H1 (cell line): ENCODE measurements around the gene FGF14. TPM values are rescaled to one million over a fixed set of nuclear protein-coding genes. Genes with fewer than 3 reads are reported as not detected.

Experiments used
- CTCF ChIA-PET: fragments of 300-600 bp; sonication (Branson Sonifier 250); formaldehyde crosslinking; loops from one replicate; lab custom pipeline; 2021; ENCODE audit not compliant: partially characterized antibody; lab: Charles Lee
- POLR2A ChIA-PET: fragments of 300-600 bp; sonication (Branson Sonifier 250); formaldehyde crosslinking; loops from one replicate; lab custom pipeline; 2021; ENCODE audit warnings: inconsistent platforms; ENCODE audit not compliant: partially characterized antibody; lab: Charles Lee
- DNase-seq, 2 experiments: peaks; one replicate each; pipeline versions ENCODE4 v3.0.0 to v3.0.0-alpha.2; 2010 to 2022; ENCODE audit warnings: low spot score in 2 of 2, low read depth in 1 of 2, mixed read lengths in 1 of 2
- FAIRE-seq: peaks from 2 replicates; lab custom pipeline; 2011; peaks lifted over from hg19 to GRCh38; lab: Jason Lieb, UNC
- H2AFZ ChIP-seq: 2 replicates; pipeline ENCODE4 v1.8.1; 2012; ENCODE audit warnings: low read length, inconsistent platforms
- H2AK5ac ChIP-seq: 2 replicates; pipeline ENCODE4 v1.6.1; 2013; ENCODE audit warnings: low read depth, low read length
- H2BK120ac ChIP-seq: replicated peaks from 2 replicates; pipeline ENCODE3; 2013; ENCODE audit warnings: low read depth, low read length, inconsistent platforms
- H2BK12ac ChIP-seq: 2 replicates; pipeline ENCODE4 v1.6.1; 2013; ENCODE audit warnings: low read depth, low read length
- H2BK15ac ChIP-seq: 2 replicates; pipeline ENCODE4 v1.6.1; 2013; ENCODE audit warnings: low read length
- H2BK20ac ChIP-seq: 2 replicates; pipeline ENCODE4 v1.6.1; 2013; ENCODE audit warnings: low read length
- H2BK5ac ChIP-seq: 2 replicates; pipeline ENCODE4 v1.6.1; 2013; ENCODE audit warnings: low read depth, low read length
- H3K14ac ChIP-seq: 2 replicates; pipeline ENCODE4 v1.6.1; 2013; ENCODE audit warnings: inconsistent platforms; ENCODE audit not compliant: insufficient read length
- H3K18ac ChIP-seq: 2 replicates; pipeline ENCODE4 v1.6.1; 2013; ENCODE audit warnings: low read length; ENCODE audit errors: extremely low read depth
- H3K23ac ChIP-seq: 2 replicates; pipeline ENCODE4 v1.6.1; 2013; ENCODE audit warnings: inconsistent platforms; ENCODE audit not compliant: insufficient read length
- H3K23me2 ChIP-seq: 2 replicates; pipeline ENCODE4 v1.6.1; 2013; ENCODE audit warnings: low read depth, low read length
- H3K27ac ChIP-seq: 2 replicates; pipeline ENCODE4 v1.6.1; 2011; ENCODE audit warnings: low read depth, low read length, inconsistent platforms
- H3K27me3 ChIP-seq, 4 experiments: replicated peaks in 1 of 4; 1 replicate in 1 of 4; 2 replicates in 3 of 4; pipeline versions ENCODE4 v1.6.1 to v1.8.1; 2011 to 2013; ENCODE audit warnings: low read length in 3 of 4, mild to moderate bottlenecking in 3 of 4, inconsistent platforms in 2 of 4, mixed read lengths in 2 of 4, moderate library complexity in 1 of 4; ENCODE audit not compliant: control insufficient read depth in 3 of 4, insufficient read depth in 3 of 4; ENCODE audit errors: extremely low read depth in 1 of 4
- H3K36me3 ChIP-seq, 4 experiments: 2 replicates each; pipeline versions ENCODE4 v1.6.1 to v1.8.1; 2011 to 2013; ENCODE audit warnings: mild to moderate bottlenecking in 4 of 4, low read length in 3 of 4, moderate library complexity in 2 of 4, control low read depth in 1 of 4, inconsistent platforms in 1 of 4; ENCODE audit not compliant: insufficient read depth in 4 of 4, control insufficient read depth in 2 of 4
- H3K4ac ChIP-seq: replicated peaks from 2 replicates; pipeline ENCODE3; 2013; ENCODE audit warnings: low read length, low read depth, mixed read lengths, inconsistent platforms; ENCODE audit not compliant: insufficient read length
- H3K4me1 ChIP-seq, 4 experiments: replicated peaks in 1 of 4; 1 replicate in 1 of 4; 2 replicates in 3 of 4; pipeline versions ENCODE4 v1.6.1 to v1.8.1; 2011 to 2013; ENCODE audit warnings: low read length in 3 of 4, inconsistent platforms in 2 of 4, mixed read lengths in 1 of 4; ENCODE audit not compliant: insufficient read depth in 4 of 4, control insufficient read depth in 3 of 4
- H3K4me2 ChIP-seq, 2 experiments: 2 replicates each; pipeline versions ENCODE4 v1.6.1 to v1.8.1; 2011 to 2013; ENCODE audit warnings: low read depth in 2 of 2, low read length in 2 of 2, control low read depth in 1 of 2, inconsistent platforms in 1 of 2, mild to moderate bottlenecking in 1 of 2; ENCODE audit not compliant: insufficient read depth in 1 of 2
- H3K4me3 ChIP-seq, 4 experiments: fragments of 200-600, 300-600 bp in 1 of 4; sonication (generic), shearing (Covaris generic), sonication (Bioruptor Twin) in 1 of 4; 2 replicates each; pipeline versions ENCODE4 v1.5.1 to v1.8.1; 2011 to 2016; ENCODE audit warnings: low read length in 4 of 4, low read depth in 3 of 4, control low read depth in 2 of 4, inconsistent platforms in 2 of 4, mild to moderate bottlenecking in 2 of 4, mixed read lengths in 1 of 4, moderate library complexity in 1 of 4; ENCODE audit not compliant: insufficient read depth in 2 of 4; ENCODE audit errors: extremely low read depth in 1 of 4
- H3K56ac ChIP-seq: replicated peaks from 2 replicates; pipeline ENCODE3; 2013; ENCODE audit warnings: low read depth, mild to moderate bottlenecking, mixed read lengths, low read length, inconsistent platforms; ENCODE audit not compliant: insufficient read length
- H3K79me1 ChIP-seq: 2 replicates; pipeline ENCODE4 v1.6.1; 2013; ENCODE audit warnings: low read depth, low read length, control low read depth
- H3K79me2 ChIP-seq, 2 experiments: 2 replicates each; pipeline versions ENCODE4 v1.6.1 to v1.8.1; 2012 to 2013; ENCODE audit warnings: low read length in 2 of 2, mild to moderate bottlenecking in 2 of 2, inconsistent platforms in 1 of 2; ENCODE audit not compliant: insufficient read depth in 2 of 2, control insufficient read depth in 1 of 2
- H3K9ac ChIP-seq, 4 experiments: replicated peaks in 1 of 4; 1 replicate in 1 of 4; 2 replicates in 3 of 4; pipeline versions ENCODE4 v1.6.1 to v1.8.1; 2011 to 2013; ENCODE audit warnings: low read depth in 3 of 4, low read length in 3 of 4, control low read depth in 2 of 4, mild to moderate bottlenecking in 2 of 4, moderate library complexity in 2 of 4, inconsistent platforms in 1 of 4; ENCODE audit errors: extremely low read depth in 1 of 4
- H3K9me3 ChIP-seq, 2 experiments: 2 replicates each; pipeline versions ENCODE4 v1.6.1 to v1.8.1; 2012 to 2013; ENCODE audit warnings: mild to moderate bottlenecking in 2 of 2, moderate library complexity in 2 of 2, control low read depth in 1 of 2, inconsistent platforms in 1 of 2, low read depth in 1 of 2, low read length in 1 of 2, mixed read lengths in 1 of 2; ENCODE audit not compliant: insufficient read depth in 2 of 2
- H4K20me1 ChIP-seq, 2 experiments: replicated peaks in 1 of 2; 2 replicates each; pipeline versions ENCODE3 to v1.8.1; 2011 to 2013; ENCODE audit warnings: inconsistent platforms in 2 of 2, low read length in 2 of 2, mild to moderate bottlenecking in 1 of 2; ENCODE audit not compliant: insufficient read depth in 2 of 2, control insufficient read depth in 1 of 2
- H4K5ac ChIP-seq: 2 replicates; pipeline ENCODE4 v1.6.1; 2013; ENCODE audit warnings: low read length, low read depth, mixed read lengths, inconsistent platforms; ENCODE audit not compliant: insufficient read length
- H4K8ac ChIP-seq: 2 replicates; pipeline ENCODE4 v1.8.0; 2013; ENCODE audit warnings: mild to moderate bottlenecking, moderate library complexity, low read length, inconsistent platforms; ENCODE audit not compliant: insufficient read depth; ENCODE audit errors: extremely low read depth
- H4K91ac ChIP-seq: replicated peaks from 2 replicates; pipeline ENCODE3; 2013; ENCODE audit warnings: low read length, mixed read lengths, inconsistent platforms; ENCODE audit not compliant: insufficient read length
- KDM1A ChIP-seq: fragments of 200-600, 300-600 bp; sonication (generic); IDR thresholded peaks from 2 replicates; pipeline ENCODE4 v1.7.1; 2016; ENCODE audit warnings: mild to moderate bottlenecking, low read length, borderline replicate concordance
- RNF2 ChIP-seq: fragments of 200-900, 300-1000 bp; sonication (generic); IDR thresholded peaks from 2 replicates; pipeline ENCODE4 v1.7.1; 2016; ENCODE audit warnings: borderline replicate concordance, low read depth, mild to moderate bottlenecking, antibody characterized with exemption, low read length; ENCODE audit not compliant: poor library complexity, severe bottlenecking; ENCODE audit errors: missing control alignments
- WGBS, 2 experiments: shearing (Covaris generic) in 1 of 2; methylation state at CpG; one replicate each; pipeline versions ENCODE4 v1.1.6 to v1.1.7; 2013 to 2015; ENCODE audit warnings: low lambda C conversion rate in 2 of 2, mixed read lengths in 2 of 2, inconsistent platforms in 1 of 2, low coverage in 1 of 2, missing lambda C conversion rate in 1 of 2; ENCODE audit not compliant: insufficient replicate concordance in 2 of 2, insufficient coverage in 1 of 2, insufficient read length in 1 of 2; ENCODE audit errors: extremely low coverage in 1 of 2, missing lambda C conversion rate in 1 of 2; 5-methylcytosine and 5-hydroxymethylcytosine counted together
- polyA plus RNA-seq, 7 experiments: library from polyadenylated mRNA; depleted of rRNA in 3 of 7; stranded (reverse) in 5 of 7; unstranded in 2 of 7; fragments of >200 nt in 5 of 7; fragments of 200-250 nt in 2 of 7; gene quantifications; 1 replicate in 5 of 7; 2 replicates in 1 of 7; 4 replicates in 1 of 7; pipeline versions ENCODE4 v1.2.1 to v1.2.3, GENCODE V29; 2011 to 2013; ENCODE audit warnings: missing spikeins in 2 of 7, mixed read lengths in 2 of 7
- total RNA-seq: library from RNA; stranded (reverse); fragmentation: NEBNext Ultra II Directional; extraction: Animal tissue kit (Norgen Biotek cat#: 25700); gene quantifications from 2 replicates; pipeline ENCODE4 v1.2.1, GENCODE V29; 2021

Gene FGF14
- total and polyA plus RNA-seq, 2 of the 8 experiments (the other 6 are each of a cell fraction or from before 2014, with no cell fraction given) = 0.05 to 0.58 TPM

DNA sequence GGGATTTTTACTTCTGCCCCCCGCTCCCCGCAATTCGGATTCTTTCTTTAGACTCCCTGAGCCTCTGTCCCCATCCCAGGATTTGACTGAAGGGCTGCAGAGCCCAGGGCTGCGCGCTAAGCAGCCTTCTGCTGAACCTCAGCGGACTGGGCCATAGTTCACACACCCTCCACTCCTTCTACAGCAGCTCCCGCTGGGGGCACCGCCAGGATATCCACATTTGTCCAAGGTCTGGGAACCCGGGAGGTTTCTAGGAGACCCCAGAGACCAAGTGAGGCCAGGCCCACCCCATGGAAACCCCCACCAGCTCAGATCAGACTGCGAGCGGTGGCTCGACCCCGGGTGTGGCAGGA is 486.1 kb downstream of the FGF14 start:
- Histone ChIP-seq H3K4me1 (peaks cover 3 to 7% (median 3%) of the 10 kb centered on the region in 4 experiments), H4K20me1 (no peaks in the 10 kb centered on the region), H2BK12ac (no peak overlapping the region), H2AK5ac (no peak overlapping the region), H2AFZ (no peak overlapping the region), H4K5ac (no peak overlapping the region), H2BK5ac (no peak overlapping the region), H3K4me3 (peak overlapping the region; percentile 44 to 68 (median 46); a peak in 7 of 8 replicates), H3K9ac (no peak overlapping the region), H3K23ac (no peak overlapping the region), H4K91ac (no peak overlapping the region), H3K18ac (no peak overlapping the region; the same call in 1 of the 2 replicates), H3K27me3 (peaks cover 26 to 56% (median 43%) of the 10 kb centered on the region in 4 experiments), H4K8ac (peak overlapping the region; percentile 35; the same call in 1 of the 2 replicates), H3K79me1 (no peaks in the 10 kb centered on the region), H3K4ac (no peak overlapping the region), H2BK15ac (no peak overlapping the region), H3K23me2 (peaks cover 11% of the 10 kb centered on the region), H3K36me3 (no peaks in the 10 kb centered on the region), H3K79me2 (no peaks in the 10 kb centered on the region), H3K56ac (no peak overlapping the region), H3K14ac (no peak overlapping the region), H3K27ac (no peak overlapping the region), H3K9me3 (no peaks in the 10 kb centered on the region), H2BK20ac (no peak overlapping the region), H2BK120ac (no peak overlapping the region), H3K4me2 (peak overlapping the region; percentile 67 to 90)
- ChIA-PET CTCF (interaction anchor here (1.2 to 1.3 kb wide), 2 partner anchors 119 to 130 kb away, joined by 3 read pairs; no protein-coding TSS in a partner anchor), POLR2A (no interaction called here)
- FAIRE-seq (no peak), DNase-seq (no peak)
- WGBS, 2 experiments = 5% methylated on average over 9 of the region's 13 CpGs; no CpG with 5 or more reads in 1 of the 2 experiments
- TF ChIP-seq KDM1A (no peak), RNF2 (peak; percentile 37)
